NCI-H510A (cell line): Measurements from ENCODE around the gene CENPA.
A peak's percentile ranks its signal among the peaks of the same experiment; 100 is the strongest.
"Not testable (repeated sequence)": the region's sequence is repeated elsewhere in the genome, so short reads cannot be mapped to it uniquely, and the experiment has no call there.

Source experiments
- DNase-seq: peaks from one replicate; lab custom pipeline; 2025; lab: John Stamatoyannopoulos, UW

CENPA gene

GRCh38 chr2:26785431-26786206 is at the start of gene CENPA:
Gene CENPA, plus strand, starts transcription at chr2:26786056. Its CDS starts 141 bp downstream, at chr2:26786197.
- DNase-seq, result peak; percentile 96

GRCh38 chr2:26737221-26737620 is 48.6 kb upstream of the CENPA start:
- no peak for DNase-seq

DNA sequence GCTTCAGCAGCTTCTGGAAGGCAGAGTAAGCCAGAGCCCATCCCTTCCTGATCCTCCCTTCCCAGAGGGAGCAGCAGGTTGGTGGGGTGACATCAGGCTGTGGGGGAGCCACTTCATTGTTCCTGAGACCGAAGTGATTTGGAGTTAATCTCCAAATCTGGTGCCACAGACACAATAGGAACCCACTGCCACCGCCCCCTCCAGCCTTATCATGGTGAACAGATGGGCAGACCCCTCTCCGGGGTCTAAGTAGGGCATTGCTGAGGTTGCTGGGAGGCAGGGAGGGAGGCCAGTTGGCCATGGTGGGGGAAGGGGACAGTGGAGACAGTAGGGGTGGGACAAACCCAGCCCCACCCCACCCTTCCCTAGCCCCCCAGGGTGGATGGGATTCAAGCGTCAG is 47.4 kb upstream of the CENPA start:
- DNase-seq, result no peak

DNA sequence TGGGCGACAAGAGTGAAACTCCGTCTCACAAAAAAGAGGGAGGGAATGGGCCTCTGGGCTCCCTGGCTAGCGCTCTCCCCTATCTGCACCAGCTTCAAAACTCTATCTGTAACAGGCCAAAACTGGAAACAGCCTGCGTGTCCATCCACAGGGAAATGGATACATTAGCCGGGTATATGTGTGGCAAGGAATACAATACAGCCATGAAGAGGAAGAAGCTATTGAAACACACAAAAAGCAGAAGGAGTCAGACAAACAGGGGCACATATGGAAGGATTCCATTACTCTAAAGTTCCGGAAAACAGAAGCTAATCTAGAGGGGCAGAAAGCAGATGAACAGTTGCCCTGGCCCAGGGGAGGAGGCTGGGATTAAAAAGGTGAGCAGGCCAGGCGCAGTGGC is 46.3 kb upstream of the CENPA start:
- no peak for DNase-seq

DNA sequence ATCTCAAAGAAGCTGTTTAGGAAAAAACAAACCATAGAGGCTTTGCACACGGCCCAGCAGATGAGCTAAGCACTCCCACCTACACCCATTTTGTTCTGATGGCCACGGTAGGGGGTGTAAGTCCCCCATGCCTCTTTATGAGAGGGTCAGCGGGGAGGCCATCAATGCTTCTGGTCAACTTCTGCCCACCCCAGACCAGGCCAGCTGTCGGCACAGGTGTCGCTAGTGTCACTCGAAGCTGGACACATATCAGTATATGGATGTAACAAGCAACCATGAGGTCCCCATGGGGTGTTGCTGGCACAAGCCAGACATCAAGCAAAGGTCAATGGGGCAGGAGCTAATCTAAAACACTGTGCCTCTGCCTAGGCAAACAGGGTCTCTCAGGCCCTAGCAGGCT is 45.5 kb upstream of the CENPA start:
- DNase-seq, result no peak

GRCh38 chr2:26740890-26741302 is 45.0 kb upstream of the CENPA start:
- no peak for DNase-seq

DNA sequence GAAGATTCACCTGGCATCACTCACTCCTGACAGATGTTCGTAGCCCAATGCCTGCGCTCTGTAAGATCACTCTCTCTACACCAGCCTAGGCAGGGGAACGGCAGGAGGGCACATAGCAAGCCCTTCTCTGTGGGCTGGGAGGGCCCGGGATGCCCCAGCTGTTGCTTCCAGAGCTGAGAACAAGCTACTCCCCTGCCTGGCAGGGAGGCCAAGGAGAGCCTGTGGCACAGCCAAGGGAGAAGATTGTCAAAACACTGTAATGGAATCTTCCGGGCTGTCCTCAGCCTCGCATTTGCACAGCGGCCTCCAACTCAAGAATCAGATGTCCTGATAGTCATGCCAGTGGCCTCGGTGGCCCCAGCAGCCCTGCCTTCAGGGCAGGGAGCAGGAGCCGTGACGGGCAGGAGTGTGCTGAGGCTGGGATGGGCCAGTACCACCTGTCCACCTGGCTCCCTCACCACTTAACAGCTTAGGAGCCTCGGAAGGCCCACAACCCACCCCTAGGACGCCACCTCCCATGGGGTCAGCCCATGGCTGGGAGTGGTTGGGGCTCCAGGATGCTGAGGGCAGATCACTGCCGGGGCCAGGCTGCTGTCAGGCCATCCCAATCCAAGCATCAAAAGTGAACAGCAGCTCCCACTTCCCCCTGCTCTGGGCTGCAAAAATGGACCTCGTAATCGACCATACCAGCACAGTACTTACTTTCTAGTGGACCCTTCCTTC is 43.6 kb upstream of the CENPA start:
- no peak for DNase-seq

GRCh38 chr2:26743852-26744251 is 42.0 kb upstream of the CENPA start:
- DNase-seq, result no peak

GRCh38 chr2:26744953-26745352 is 40.9 kb upstream of the CENPA start:
- DNase-seq, result no peak

DNA sequence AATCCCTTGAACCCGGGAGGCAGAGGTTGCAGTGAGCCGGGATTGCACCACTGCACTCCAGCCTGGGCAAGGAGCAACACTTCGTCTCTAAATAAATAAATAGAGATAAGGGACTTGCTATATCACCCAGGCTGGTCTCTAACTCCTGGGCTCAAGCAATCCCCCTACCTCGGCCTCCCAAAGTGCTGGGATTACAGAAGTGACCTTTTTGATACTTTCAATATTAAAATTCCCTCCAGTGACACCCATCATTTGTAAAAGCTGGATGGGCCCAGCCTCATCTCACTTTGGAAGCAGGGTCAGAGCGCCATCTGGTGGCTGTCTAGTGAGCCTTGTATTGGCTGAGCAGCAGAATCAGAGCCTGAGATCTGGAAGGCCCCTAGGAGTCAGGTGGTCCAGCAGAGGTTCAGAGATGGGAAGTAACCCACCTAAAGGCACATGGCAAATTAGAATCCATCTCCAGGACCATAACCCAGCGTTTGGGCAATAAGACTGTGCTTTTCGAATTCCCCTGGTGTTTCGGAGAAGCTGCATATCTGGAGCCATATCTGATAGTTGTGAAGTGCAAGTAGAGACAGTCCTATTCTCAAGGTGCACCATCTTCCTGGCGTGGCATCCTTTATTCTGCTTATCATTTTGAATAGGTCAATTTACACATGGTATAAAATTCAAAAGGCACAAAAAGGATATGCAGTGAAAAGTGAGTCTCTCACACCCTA is 40.1 kb upstream of the CENPA start:
- peak; percentile 31 for DNase-seq

DNA sequence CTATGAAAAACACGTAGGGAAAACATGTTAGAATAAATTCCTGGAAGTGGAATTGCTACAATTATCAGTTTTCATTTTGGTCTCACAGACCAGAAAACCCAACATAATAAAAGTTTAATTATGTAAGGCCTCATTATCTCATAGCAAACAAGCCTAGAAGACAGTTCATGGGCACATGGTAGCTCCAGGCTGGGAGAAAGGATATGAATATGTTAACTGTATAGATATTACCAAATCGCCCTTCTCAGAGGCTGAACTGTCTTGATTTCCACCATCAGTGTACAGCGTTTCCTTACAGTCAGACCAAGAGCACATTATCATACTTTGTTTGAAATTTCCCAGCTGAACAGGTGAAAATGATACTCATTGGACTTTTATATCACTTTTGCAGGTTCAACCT is 38.9 kb upstream of the CENPA start:
- DNase-seq, result no peak

- DNase-seq, result peak; percentile 12
These were observed 36.0 kb upstream of the CENPA start for GRCh38 chr2:26749787-26750420.

- not testable (repeated sequence) for DNase-seq
These were observed 35.4 kb upstream of the CENPA start for GRCh38 chr2:26750467-26750866.

DNA sequence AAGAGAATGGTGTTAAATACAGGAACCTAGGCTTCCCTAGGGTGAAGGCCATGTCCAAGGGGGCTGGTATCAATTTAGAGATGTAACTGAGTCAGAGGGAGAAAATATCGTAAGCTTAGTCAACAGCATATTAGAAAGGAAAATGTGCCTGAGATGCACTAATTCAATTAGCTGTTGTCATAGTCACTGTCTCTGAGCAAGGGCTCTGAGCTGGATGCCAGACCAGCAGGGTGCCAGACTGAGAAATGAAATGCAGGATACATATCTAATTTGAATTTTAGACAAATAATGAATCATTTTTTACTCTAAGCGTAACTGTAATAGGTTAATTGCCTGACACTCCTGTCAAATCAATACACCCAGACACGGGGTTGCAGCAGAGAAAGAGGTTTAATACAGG is 33.2 kb upstream of the CENPA start:
- no peak for DNase-seq

GRCh38 chr2:26754539-26754938 is 31.3 kb upstream of the CENPA start:
- DNase-seq, result no peak

GRCh38 chr2:26754972-26755670 is 30.7 kb upstream of the CENPA start:
- no peak for DNase-seq

- no peak for DNase-seq
These were observed 29.5 kb upstream of the CENPA start for GRCh38 chr2:26756337-26756736.

DNA sequence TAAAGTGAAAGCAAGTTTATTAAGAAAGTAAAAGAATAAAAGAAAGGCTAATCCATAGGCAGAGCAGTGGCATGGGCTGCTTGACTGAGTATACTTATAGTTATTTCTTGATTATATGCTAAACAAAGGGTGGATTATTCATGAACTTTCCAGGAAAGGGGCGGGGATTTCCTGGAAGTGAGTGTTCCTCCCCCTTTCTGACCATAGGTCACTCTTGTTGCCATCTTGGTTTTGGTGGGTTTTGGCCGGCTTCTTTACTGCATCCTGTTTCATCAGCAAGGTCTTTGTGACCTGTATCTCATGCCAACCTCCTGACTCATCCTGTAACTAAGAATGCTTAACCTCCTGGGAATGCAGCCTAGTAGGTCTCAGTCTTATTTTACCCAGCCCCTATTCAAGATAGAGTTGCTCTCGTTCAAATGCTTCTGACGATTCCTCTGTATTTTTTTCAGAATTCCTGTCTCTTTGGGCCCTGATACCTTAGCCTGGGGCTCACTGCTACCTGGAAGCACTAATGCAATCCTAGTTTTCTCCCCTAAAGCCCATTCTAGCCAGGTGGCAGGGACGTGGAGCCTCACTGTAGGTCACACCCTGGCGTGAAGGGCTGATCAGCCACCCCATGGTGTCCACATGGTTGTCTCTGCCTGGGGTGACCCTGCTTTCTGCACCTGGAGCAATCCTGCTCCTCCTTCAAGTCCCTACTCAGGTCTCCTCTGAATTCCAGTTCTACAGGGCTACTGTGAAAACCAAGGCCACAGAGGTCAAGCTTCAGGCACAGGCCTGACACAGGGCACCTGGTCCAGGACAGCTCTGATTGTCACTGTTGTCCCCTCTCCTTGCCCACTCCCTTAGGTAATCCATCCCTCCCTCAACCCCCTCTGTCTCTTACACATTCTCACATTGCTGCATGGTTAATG is 27.7 kb upstream of the CENPA start:
- no peak for DNase-seq

GRCh38 chr2:26758790-26759321 is 27.0 kb upstream of the CENPA start:
- no peak for DNase-seq

- DNase-seq, result no peak
These were observed 26.0 kb upstream of the CENPA start for GRCh38 chr2:26759845-26760244.
